ENCODE data around the gene OLFML2A. TPM values are rescaled to one million over a fixed set of nuclear protein-coding genes. Genes with fewer than 3 reads are reported as not detected.

Gene OLFML2A
- total RNA-seq: 33.7 TPM

GRCh38 chr9:124776954-124777648, at the start of gene OLFML2A:
TSS of gene OLFML2A (plus strand) at chr9:124777133. CDS start at chr9:124777271, 138 bp downstream.

GRCh38 chr9:124771021-124771866, 5.7 kb upstream of the OLFML2A start, which contains the start of gene NR6A1:
TSS of gene NR6A1 (minus strand) at chr9:124771311.

GRCh38 chr9:124852829-124853531, 76.0 kb downstream of the OLFML2A start, which contains the start of gene WDR38:
TSS of gene WDR38 (plus strand) at chr9:124853460. CDS start at chr9:124853532, 72 bp downstream.

DNA sequence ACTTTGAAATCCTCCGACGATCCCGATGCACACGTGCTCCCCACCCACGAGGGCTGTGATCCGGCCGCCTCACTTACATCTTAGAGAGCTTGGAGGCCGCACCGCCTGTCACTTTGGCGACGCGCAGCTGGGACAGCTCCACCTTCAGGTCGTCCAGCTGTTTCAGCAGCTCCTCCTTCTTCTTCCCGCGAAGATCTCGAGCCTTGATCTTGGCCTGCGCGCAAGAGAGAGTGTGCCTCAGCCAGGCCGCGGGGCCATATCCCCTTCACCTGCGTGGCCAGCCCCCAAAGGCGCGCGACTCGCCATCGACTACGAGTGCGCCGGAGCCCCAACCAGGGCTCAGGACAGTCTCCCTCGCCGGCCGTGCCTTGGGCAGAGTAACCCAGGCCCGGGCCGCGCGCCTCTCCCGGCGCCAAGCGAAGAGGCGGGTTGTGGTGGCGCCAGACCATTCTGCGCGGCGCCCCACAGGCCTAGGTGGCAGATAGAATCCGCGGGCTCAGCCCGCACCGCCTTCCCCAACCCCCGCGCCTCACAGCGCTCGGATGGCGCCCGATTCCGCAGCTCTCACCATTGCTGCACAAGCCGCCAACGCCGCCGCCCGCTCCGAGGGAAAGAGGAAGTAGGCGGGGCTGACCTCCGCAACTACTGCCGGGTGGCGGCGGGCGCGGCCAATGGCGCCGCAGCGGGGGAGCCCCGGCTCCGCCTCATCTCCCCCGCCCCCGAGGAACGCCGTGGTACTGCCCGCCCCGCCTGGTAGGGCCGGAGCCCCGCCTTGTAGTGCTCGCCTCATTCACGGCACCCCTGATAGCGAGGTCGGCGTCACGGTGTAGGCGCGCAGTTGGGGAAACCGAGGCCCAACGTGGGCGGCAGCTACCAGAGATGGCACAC, 84.7 kb downstream of the OLFML2A start, which contains the start of the genes ARPC5L and RPL35:
TSS of gene ARPC5L (plus strand) at position 789 of the 888 bp plus-strand sequence. CDS start 7,161 bp downstream, outside the sequence.
TSS of gene RPL35 (minus strand) at position 616 of the 888 bp plus-strand sequence. CDS start at position 571, 45 bp downstream.

Other genes with a start within 250 kb of the OLFML2A start
- gene NR6A1, start 5.8 kb upstream of the OLFML2A start, total RNA-seq: 1.2 TPM
- not detected for gene WDR38, start 76.3 kb downstream of the OLFML2A start, total RNA-seq
- 1,984 TPM for gene RPL35, start 84.8 kb downstream of the OLFML2A start, total RNA-seq
- 15.4 TPM for gene ARPC5L, start 85.0 kb downstream of the OLFML2A start, total RNA-seq
- 13.8 TPM for gene GOLGA1, start 163.9 kb downstream of the OLFML2A start, total RNA-seq

Data from metanephros (tissue), 1 donor.